ENCODE measurements around the gene TAF4. TPM values are rescaled to one million over a fixed set of nuclear protein-coding genes. Genes with fewer than 3 reads are reported as not detected.

TAF4 gene
- total and polyA plus RNA-seq, 2 of the 13 experiments (the other 11 are each of a cell fraction or from before 2014, with no cell fraction given) = 5.9 to 12.0 TPM

DNA sequence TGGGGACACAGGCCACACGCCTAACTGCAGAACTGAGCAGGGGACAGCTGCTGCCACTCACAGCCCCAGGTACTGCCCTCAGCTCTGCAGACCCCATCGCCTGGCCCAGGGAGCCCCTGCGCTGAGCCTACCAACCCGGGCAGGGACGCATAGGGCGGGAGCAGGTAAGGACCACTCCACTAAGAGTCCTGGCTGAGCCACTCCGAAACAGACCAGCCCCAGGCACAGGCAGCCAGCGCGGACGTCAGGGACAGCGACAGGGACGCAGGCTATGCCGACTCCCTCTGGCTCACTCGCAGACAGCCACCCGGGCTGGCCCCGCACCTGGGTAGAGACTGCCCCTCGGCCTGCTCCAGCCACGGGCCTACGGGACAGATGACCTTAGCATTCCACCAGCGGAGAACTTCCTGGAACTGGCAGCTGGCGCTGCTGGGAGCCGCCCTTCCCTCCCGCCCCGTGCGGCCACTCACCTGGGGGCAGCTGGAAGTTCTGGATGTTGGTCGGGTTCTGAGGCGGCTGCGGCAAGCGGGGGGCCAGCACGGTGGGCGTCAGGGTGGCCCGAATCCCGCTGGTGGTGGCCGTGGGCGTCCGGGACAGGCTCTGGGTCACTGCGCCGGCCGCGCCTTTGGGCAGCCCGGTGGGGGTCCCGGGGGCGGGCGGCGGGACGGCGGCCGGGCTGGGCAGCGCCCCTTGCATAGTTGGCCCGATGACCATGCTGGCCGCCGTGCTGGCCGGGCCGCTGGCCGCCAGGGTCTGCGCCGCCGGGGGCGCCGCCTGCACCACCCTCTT is 1.5 kb downstream of the TAF4 start (continued):
- TF ChIP-seq BORCS8-MEF2B (CRISPR knock-in tag; IDR thresholded peaks at IDR 0.05) (peak; percentile 73), NFE2L2 (IDR thresholded peaks at IDR 0.05; ENCODE audit: low read length) (no peak), IRX3 (CRISPR knock-in tag; IDR thresholded peaks at IDR 0.05; ENCODE audit: borderline replicate concordance, low read depth) (0 out of 2 replicates have a peak, but pooled peaks have one; percentile 39), ZNF709 (CRISPR knock-in tag; IDR thresholded peaks at IDR 0.05) (no peak), NFYB (CRISPR knock-in tag; IDR thresholded peaks at IDR 0.05) (no peak), TCF7 (IDR thresholded peaks at IDR 0.05; ENCODE audit: low read depth) (no peak), PCBP2 (optimal IDR thresholded peaks at IDR 0.05; ENCODE audit: low read depth, low read length, poor library complexity, severe bottlenecking) (no peak), PAX8 (CRISPR knock-in tag; IDR thresholded peaks at IDR 0.05; ENCODE audit: borderline replicate concordance) (no peak; the same call in 1 of the 2 replicates), PAF1 (CRISPR knock-in tag; IDR thresholded peaks at IDR 0.05) (no peak), HCFC1 (IDR thresholded peaks at IDR 0.05; ENCODE audit: low read depth, low read length) (0 out of 2 replicates have a peak, but pooled peaks have one; percentile 14), KDM4B (CRISPR knock-in tag; IDR thresholded peaks at IDR 0.05) (0 out of 2 replicates have a peak, but pooled peaks have one; percentile 46), ZNF20 (CRISPR knock-in tag; IDR thresholded peaks at IDR 0.05) (no peak), NR2F2 (IDR thresholded peaks at IDR 0.05; ENCODE audit: borderline replicate concordance, low read depth) (no peak)
- TF ChIP-seq, protein P1, sequence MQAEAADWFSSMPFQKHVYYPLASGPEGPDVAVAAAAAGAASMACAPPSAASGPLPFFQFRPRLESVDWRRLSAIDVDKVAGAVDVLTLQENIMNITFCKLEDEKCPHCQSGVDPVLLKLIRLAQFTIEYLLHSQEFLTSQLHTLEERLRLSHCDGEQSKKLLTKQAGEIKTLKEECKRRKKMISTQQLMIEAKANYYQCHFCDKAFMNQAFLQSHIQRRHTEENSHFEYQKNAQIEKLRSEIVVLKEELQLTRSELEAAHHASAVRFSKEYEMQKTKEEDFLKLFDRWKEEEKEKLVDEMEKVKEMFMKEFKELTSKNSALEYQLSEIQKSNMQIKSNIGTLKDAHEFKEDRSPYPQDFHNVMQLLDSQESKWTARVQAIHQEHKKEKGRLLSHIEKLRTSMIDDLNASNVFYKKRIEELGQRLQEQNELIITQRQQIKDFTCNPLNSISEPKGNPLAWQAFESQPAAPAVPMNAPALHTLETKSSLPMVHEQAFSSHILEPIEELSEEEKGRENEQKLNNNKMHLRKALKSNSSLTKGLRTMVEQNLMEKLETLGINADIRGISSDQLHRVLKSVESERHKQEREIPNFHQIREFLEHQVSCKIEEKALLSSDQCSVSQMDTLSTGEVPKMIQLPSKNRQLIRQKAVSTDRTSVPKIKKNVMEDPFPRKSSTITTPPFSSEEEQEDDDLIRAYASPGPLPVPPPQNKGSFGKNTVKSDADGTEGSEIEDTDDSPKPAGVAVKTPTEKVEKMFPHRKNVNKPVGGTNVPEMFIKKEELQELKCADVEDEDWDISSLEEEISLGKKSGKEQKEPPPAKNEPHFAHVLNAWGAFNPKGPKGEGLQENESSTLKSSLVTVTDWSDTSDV (CRISPR knock-in tag; IDR thresholded peaks at IDR 0.05) = no peak
- TF ChIP-seq, protein P2, sequence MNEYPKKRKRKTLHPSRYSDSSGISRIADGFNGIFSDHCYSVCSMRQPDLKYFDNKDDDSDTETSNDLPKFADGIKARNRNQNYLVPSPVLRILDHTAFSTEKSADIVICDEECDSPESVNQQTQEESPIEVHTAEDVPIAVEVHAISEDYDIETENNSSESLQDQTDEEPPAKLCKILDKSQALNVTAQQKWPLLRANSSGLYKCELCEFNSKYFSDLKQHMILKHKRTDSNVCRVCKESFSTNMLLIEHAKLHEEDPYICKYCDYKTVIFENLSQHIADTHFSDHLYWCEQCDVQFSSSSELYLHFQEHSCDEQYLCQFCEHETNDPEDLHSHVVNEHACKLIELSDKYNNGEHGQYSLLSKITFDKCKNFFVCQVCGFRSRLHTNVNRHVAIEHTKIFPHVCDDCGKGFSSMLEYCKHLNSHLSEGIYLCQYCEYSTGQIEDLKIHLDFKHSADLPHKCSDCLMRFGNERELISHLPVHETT (CRISPR knock-in tag; conservative IDR thresholded peaks at IDR 0.05) = no peak
- TF ChIP-seq, protein P3, sequence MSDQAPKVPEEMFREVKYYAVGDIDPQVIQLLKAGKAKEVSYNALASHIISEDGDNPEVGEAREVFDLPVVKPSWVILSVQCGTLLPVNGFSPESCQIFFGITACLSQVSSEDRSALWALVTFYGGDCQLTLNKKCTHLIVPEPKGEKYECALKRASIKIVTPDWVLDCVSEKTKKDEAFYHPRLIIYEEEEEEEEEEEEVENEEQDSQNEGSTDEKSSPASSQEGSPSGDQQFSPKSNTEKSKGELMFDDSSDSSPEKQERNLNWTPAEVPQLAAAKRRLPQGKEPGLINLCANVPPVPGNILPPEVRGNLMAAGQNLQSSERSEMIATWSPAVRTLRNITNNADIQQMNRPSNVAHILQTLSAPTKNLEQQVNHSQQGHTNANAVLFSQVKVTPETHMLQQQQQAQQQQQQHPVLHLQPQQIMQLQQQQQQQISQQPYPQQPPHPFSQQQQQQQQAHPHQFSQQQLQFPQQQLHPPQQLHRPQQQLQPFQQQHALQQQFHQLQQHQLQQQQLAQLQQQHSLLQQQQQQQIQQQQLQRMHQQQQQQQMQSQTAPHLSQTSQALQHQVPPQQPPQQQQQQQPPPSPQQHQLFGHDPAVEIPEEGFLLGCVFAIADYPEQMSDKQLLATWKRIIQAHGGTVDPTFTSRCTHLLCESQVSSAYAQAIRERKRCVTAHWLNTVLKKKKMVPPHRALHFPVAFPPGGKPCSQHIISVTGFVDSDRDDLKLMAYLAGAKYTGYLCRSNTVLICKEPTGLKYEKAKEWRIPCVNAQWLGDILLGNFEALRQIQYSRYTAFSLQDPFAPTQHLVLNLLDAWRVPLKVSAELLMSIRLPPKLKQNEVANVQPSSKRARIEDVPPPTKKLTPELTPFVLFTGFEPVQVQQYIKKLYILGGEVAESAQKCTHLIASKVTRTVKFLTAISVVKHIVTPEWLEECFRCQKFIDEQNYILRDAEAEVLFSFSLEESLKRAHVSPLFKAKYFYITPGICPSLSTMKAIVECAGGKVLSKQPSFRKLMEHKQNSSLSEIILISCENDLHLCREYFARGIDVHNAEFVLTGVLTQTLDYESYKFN (CRISPR knock-in tag; conservative IDR thresholded peaks at IDR 0.05) = no peak; the same call in 1 of the 2 replicates
- TF ChIP-seq, protein P4, sequence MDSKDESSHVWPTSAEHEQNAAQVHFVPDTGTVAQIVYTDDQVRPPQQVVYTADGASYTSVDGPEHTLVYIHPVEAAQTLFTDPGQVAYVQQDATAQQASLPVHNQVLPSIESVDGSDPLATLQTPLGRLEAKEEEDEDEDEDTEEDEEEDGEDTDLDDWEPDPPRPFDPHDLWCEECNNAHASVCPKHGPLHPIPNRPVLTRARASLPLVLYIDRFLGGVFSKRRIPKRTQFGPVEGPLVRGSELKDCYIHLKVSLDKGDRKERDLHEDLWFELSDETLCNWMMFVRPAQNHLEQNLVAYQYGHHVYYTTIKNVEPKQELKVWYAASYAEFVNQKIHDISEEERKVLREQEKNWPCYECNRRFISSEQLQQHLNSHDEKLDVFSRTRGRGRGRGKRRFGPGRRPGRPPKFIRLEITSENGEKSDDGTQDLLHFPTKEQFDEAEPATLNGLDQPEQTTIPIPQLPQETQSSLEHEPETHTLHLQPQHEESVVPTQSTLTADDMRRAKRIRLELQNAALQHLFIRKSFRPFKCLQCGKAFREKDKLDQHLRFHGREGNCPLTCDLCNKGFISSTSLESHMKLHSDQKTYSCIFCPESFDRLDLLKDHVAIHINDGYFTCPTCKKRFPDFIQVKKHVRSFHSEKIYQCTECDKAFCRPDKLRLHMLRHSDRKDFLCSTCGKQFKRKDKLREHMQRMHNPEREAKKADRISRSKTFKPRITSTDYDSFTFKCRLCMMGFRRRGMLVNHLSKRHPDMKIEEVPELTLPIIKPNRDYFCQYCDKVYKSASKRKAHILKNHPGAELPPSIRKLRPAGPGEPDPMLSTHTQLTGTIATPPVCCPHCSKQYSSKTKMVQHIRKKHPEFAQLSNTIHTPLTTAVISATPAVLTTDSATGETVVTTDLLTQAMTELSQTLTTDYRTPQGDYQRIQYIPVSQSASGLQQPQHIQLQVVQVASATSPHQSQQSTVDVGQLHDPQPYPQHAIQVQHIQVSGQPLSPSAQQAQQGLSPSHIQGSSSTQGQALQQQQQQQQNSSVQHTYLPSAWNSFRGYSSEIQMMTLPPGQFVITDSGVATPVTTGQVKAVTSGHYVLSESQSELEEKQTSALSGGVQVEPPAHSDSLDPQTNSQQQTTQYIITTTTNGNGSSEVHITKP (CRISPR knock-in tag; IDR thresholded peaks at IDR 0.05; ENCODE audit: low read depth) = no peak

Data from HepG2 (cell line).